Glutamatergic neuron (in vitro differentiated cells): ENCODE measurements around the gene CTBS. TPM values are rescaled to one million over a fixed set of nuclear protein-coding genes. Genes with fewer than 3 reads are reported as not detected.

Experiments
- DNase-seq: peaks from one replicate; pipeline ENCODE4 v3.0.0; 2022
- H3K27ac Mint-ChIP-seq: one replicate; pipeline ENCODE4 v1.8.0; 2020; ENCODE audit warnings: mild to moderate bottlenecking, mixed read lengths, inconsistent platforms; ENCODE audit not compliant: unreplicated experiment
- H3K27me3 Mint-ChIP-seq: one replicate; pipeline ENCODE4 v1.8.0; 2020; ENCODE audit warnings: mild to moderate bottlenecking, moderate library complexity, mixed read lengths, inconsistent platforms; ENCODE audit not compliant: unreplicated experiment
- H3K36me3 Mint-ChIP-seq: one replicate; pipeline ENCODE4 v1.8.0; 2020; ENCODE audit warnings: mild to moderate bottlenecking, mixed read lengths, inconsistent platforms; ENCODE audit not compliant: unreplicated experiment
- H3K4me1 Mint-ChIP-seq: one replicate; pipeline ENCODE4 v1.8.0; 2020; ENCODE audit warnings: mild to moderate bottlenecking, low read depth, mixed read lengths, inconsistent platforms; ENCODE audit not compliant: unreplicated experiment
- H3K4me3 Mint-ChIP-seq: one replicate; pipeline ENCODE4 v1.8.0; 2020; ENCODE audit warnings: mild to moderate bottlenecking, mixed read lengths, inconsistent platforms; ENCODE audit not compliant: unreplicated experiment
- H3K9me3 Mint-ChIP-seq: one replicate; pipeline ENCODE4 v1.8.0; 2020; ENCODE audit warnings: mild to moderate bottlenecking, moderate library complexity, mixed read lengths, inconsistent platforms; ENCODE audit not compliant: unreplicated experiment
- total RNA-seq: library from RNA; stranded (reverse); fragmentation: NEBNext Ultra II Directional; extraction: Animal tissue kit (Norgen Biotek cat#: 25700); gene quantifications from one replicate; pipeline ENCODE4 v1.2.1, GENCODE V29; 2021; ENCODE audit not compliant: unreplicated experiment
- TF ChIP-seq, protein P1 (sequence below): fragments of 200-600 bp; sonication (generic); IDR thresholded peaks from one replicate; pipeline ENCODE4 v1.5.0; 2021; ENCODE audit not compliant: partially characterized antibody, unreplicated experiment

Gene CTBS
- total RNA-seq, 1 donor from 2014 or later, result 2.0 TPM

GRCh38 chr1:84538599-84538998 is 35.6 kb downstream of the CTBS start:
- Mint-ChIP-seq H3K27me3 (no peaks in the 10 kb centered on the region), H3K9me3 (no peaks in the 10 kb centered on the region), H3K36me3 (no peaks in the 10 kb centered on the region), H3K27ac (no peak overlapping the region), H3K4me3 (no peak overlapping the region), H3K4me1 (no peaks in the 10 kb centered on the region)
- TF ChIP-seq, protein P1, sequence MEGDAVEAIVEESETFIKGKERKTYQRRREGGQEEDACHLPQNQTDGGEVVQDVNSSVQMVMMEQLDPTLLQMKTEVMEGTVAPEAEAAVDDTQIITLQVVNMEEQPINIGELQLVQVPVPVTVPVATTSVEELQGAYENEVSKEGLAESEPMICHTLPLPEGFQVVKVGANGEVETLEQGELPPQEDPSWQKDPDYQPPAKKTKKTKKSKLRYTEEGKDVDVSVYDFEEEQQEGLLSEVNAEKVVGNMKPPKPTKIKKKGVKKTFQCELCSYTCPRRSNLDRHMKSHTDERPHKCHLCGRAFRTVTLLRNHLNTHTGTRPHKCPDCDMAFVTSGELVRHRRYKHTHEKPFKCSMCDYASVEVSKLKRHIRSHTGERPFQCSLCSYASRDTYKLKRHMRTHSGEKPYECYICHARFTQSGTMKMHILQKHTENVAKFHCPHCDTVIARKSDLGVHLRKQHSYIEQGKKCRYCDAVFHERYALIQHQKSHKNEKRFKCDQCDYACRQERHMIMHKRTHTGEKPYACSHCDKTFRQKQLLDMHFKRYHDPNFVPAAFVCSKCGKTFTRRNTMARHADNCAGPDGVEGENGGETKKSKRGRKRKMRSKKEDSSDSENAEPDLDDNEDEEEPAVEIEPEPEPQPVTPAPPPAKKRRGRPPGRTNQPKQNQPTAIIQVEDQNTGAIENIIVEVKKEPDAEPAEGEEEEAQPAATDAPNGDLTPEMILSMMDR, result no peak
- no peak for DNase-seq

- Mint-ChIP-seq H3K4me1 (no peaks in the 10 kb centered on the region), H3K27ac (no peak overlapping the region), H3K36me3 (no peaks in the 10 kb centered on the region), H3K9me3 (no peaks in the 10 kb centered on the region), H3K4me3 (no peak overlapping the region), H3K27me3 (no peaks in the 10 kb centered on the region)
- TF ChIP-seq, protein P1, result no peak
- DNase-seq, result no peak
Observed at GRCh38 chr1:84525779-84526178, 48.5 kb downstream of the CTBS start.

GRCh38 chr1:84524590-84524989 is 49.6 kb downstream of the CTBS start:
- Mint-ChIP-seq H3K4me3 (no peak overlapping the region), H3K9me3 (no peaks in the 10 kb centered on the region)

DNA sequence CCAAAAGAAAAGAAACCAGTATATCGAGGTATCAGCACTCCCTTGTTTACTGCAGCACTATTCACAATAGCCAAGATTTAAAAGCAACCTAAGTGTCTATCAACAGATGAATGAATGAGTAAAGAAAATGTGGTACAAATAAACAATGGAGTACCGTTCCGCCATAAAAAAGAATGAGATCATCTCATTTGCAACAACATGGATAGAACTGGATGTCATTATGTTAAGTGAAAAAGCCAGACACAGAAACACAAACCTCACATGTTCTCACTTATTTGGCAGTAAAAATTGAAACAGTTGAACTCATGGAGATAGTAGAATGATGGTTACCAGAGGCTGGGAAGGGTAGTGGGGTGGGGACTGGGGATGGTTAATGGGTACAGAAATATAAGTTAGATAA is 63.6 kb downstream of the CTBS start:
- TF ChIP-seq, protein P1, result no peak
- no peaks in the 10 kb centered on the region for H3K36me3 Mint-ChIP-seq
- no peak for DNase-seq
- H3K27me3 Mint-ChIP-seq, result no peaks in the 10 kb centered on the region
- no peaks in the 10 kb centered on the region for H3K4me1 Mint-ChIP-seq
- no peak overlapping the region for H3K4me3 Mint-ChIP-seq
- H3K27ac Mint-ChIP-seq, result no peak overlapping the region
- H3K9me3 Mint-ChIP-seq, result no peaks in the 10 kb centered on the region

More at GRCh38 chr1:84524590-84524989, 49.6 kb downstream of the CTBS start:
- Mint-ChIP-seq H3K36me3 (no peaks in the 10 kb centered on the region), H3K4me1 (no peaks in the 10 kb centered on the region), H3K27ac (no peak overlapping the region), H3K27me3 (no peaks in the 10 kb centered on the region)
- DNase-seq, result no peak
- TF ChIP-seq, protein P1, result no peak

GRCh38 chr1:84510165-84510564 is 64.1 kb downstream of the CTBS start:
- Mint-ChIP-seq H3K36me3 (peaks cover 5% of the 10 kb centered on the region), H3K4me3 (no peak overlapping the region), H3K4me1 (no peaks in the 10 kb centered on the region), H3K27ac (no peak overlapping the region), H3K27me3 (peaks cover 4% of the 10 kb centered on the region), H3K9me3 (peaks cover 4% of the 10 kb centered on the region)
- DNase-seq, result no peak
- TF ChIP-seq, protein P1, result no peak
